Retina (tissue), 1 donor: ENCODE measurements around the gene CYP24A1.
A peak's percentile ranks its signal among the peaks of the same experiment; 100 is the strongest.

Experiments
- DNase-seq: peaks from one replicate; pipeline ENCODE4 v3.0.0-alpha.2; 2016

CYP24A1 gene

GRCh38 chr20:54172856-54173652, 732 bp downstream of the CYP24A1 start:
- peak; percentile 87 for DNase-seq

- no peak for DNase-seq
Observed at GRCh38 chr20:54172532-54172855, 1.3 kb downstream of the CYP24A1 start.

- no peak for DNase-seq
Observed at GRCh38 chr20:54170963-54171362, 2.8 kb downstream of the CYP24A1 start.

GRCh38 chr20:54170026-54170471, 3.7 kb downstream of the CYP24A1 start:
- no peak for DNase-seq

GRCh38 chr20:54168961-54169862, 4.6 kb downstream of the CYP24A1 start:
- no peak for DNase-seq

DNA sequence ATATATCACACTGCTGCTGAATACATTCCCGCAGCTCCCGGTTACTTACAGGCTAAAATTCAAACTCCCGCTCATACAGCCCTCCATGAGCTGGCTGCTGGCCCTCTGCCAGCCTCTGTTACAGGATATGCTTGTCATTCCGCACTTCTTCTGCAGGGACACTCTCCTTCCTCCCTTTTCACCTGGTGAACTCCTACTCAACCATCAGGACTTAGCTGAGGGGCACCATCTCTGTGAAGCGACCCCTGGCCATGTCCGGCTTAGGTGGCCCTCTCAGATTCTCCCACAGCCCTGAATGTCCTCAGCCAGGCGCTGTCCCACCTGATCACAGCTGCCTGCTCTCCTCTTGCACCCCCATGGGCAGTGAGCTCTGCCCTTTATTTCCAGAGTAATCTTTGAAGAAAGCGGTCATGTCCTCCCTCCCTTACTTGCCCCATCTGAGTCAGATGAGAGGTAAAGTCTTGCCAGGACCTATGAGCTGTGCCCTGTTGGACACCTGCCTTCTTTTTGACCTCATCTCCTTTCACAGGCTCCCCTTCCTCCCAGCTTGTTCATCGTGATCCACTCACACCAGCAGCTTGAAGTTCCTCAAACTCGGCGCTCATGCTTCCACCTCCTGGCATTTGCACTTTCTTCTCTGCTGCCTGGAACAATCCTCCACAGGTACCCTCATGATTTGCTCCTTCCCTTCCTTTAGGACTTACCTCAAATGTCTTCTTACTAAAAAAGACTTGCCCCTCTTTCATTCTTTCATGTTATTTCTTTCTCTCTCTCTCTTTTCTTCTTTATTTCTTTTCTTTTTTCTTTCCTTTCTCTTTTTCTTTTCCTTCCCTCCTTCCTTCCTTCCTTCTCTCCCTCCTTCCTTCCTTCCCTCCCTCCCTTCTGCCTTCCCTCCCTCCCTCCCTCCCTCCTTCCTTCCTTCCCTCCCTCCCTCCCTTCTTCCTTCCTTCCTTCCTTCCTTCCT, 5.6 kb downstream of the CYP24A1 start:
- no peak for DNase-seq

DNA sequence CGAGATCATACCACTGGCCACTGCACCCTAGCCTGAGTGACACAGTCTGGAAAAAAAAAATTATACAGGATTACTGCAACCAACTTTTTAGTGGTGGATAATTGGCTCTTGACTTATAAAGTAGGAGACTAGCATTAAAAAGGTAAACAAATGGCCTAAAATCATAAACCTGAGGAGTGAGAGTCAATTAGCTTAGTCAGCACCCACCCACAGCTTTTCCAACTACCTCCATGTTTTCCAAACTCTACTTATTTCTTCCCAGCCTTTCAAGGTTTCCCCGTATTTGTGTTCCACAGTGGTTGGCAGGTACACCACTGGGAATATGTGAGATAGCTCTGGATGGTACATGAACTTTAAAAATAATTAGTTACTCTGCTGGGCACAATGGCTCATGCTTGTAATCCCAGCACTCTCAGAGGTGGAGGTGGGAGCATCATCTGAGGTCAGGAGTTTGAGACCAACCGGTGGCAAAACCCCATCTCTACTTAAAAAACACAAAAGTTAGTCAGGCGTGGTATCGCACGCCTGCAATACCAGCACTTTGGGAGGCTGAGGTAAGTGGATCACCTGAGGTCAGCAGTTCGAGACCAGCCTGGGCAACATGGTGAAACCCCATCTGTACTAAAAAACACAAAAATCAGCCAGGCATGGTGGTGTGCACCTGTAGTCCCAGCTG, 6.7 kb downstream of the CYP24A1 start:
- no peak for DNase-seq

GRCh38 chr20:54165803-54166202, 8.0 kb downstream of the CYP24A1 start:
- no peak for DNase-seq

DNA sequence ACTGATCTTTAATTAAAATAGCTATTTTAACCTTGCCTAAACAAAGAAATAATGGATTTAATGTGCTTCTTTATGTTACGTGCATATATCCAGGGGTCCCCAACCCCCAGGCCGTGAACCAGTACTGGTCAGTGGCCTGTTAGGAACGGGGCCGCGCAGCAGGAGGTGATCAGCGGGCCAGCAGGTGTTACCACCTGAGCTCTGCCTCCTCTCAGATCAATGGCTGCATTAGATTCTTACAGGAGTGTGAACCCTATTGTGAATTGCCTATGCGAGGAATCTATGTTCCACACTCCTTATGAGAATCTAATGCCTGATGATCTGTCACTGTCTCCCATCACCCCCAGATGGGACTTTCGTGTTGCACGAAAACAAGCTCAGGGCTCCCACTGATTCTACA, 8.8 kb downstream of the CYP24A1 start:
- no peak for DNase-seq

GRCh38 chr20:54163402-54163801, 10.4 kb downstream of the CYP24A1 start:
- no peak for DNase-seq

DNA sequence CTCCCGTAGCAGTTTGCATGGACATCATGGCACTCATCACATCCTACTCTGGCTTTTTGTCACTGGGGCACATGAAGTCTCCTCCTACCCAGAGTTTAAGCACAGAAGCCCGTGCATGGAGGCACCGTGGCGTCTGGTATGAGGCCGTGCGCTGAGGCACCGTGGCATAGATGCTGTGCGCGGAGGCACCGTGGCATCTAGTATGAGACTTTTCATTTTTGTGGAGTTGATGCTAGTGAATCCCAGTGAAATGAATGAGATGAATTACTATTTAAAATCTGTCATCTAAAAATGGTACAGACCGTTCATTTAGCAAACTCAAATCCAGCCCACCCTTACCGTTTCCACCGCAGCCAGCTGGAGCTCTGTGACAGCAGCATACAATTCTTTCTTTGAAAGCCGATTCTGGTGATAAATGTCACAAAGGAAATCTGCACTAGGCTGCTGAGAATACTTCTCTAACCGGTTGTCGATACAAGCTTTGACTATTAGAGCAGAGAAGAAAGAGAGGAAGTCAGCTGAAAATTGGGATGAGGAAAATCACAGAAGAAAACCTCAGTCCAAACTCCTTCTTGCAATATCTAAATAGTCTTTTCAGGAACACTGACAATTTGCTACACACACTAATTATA, 11.3 kb downstream of the CYP24A1 start:
- no peak for DNase-seq

DNA sequence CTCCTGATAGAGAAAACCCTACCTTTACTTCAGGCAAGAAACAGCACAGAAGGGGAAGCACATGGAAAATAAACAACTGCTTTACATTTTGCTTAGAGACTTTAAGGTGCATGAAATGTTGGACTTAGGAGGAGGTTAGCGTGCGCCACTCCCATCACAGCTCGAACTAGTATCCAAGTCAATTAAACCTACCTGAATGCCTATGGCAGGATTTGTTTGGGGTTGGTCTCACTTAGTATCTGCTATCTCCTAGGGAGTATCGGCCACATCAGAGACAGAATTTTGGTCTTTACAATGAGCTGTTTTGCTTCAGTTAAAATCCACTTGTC, 12.0 kb downstream of the CYP24A1 start:
- no peak for DNase-seq

DNA sequence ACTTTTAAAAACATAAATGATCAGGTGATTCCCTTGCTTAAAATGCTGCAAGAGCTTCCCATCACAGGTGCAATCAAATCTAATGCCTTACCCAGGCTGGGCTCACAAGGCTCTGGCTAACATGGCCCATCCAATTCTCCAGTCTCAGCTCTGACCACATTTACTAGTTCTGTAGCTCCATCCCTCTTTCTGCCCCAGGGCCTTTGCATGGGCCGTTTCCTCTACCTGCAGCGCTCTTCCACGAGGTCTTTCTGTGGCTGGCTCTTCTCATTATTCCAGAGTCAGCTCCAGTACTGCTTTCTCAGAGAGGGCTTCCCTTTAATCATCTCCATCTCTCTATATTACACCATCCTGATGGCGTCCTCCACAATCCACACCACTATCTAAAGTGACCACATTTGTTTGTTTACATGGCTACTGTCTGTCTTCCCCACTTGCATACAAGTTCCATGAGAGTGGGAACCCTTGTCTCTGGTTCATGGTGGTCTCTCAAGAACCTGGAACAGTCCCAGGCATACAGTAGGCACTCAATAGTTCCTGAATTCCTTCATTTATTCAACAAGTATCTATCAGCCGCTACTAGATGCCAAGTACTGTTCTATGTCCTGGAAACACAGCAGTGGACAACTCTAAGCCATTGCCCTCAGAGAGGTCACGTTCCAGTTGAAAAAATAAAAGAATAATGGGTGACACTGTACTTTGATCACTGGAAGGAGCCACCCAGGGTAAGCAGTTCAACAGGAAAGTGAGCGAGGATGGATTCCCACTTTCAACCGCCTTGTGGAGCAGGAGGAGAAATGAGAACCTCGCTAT, 12.6 kb downstream of the CYP24A1 start:
- no peak for DNase-seq

DNA sequence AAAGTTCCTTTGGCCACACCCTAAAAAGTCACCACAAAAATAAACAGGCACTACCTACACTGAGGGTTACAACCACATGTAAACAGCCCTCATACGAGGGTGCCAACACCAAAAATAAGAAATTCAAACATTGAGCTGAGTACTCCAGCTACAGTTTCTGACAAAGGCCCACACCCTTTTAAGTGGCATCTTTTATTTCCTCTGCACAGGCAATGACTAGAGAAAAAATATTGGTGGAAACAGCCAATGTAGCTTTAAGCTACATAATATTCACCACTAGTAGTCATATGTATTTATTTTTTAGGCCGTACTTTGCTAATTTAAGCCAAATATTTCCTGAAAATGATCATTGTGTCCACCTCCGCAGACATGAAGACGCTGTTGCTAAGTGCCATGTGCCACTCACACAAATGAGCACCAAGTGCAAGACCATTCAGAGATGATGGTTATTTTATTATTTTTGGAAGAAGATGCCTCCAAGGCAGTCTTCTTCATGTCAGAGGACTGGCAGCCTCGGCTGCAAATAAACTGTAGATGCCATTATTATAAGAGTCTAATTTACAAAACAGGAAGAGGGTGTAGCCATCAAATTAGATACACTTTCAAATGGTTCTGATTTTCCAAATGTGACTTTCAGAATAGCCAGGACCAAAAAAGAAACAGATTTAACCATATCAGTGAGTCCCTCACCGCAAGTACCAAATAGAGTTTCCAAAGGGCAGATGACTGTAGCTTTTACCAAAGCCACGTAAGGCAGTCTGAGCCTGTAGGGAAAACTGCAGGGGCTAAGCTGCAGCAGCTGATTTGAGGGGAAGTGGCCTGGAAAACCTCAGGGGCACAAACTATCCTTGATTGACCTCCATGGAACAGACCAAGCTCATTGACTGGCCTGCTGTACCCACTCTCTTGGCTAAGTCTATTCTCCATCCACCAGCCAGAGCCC, 13.4 kb downstream of the CYP24A1 start:
- no peak for DNase-seq

DNA sequence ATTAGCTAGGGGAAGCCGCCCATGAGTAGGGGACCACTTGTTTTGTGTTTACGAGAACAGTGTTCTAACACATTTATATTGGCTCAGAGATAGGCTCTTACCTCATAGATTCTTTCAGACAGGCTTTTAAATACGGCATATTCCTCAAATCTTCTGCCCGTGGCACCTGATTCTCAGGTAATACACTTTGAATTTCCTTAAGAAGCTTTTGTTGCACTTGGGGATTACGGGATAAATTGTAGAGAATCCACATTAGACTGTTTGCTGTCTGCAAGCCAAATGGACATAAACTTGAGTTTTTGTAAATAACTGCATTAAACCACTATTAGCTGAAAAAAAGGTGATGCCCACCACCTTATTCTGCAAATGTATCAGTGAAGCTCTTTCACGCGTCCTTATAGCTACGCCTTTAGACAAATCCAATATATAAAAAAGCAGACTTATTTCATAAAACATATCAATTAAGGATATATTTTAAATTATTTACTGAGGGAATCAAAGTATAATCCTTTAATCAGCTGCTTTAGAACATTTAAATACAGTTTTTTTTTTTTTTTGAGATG, 14.8 kb downstream of the CYP24A1 start:
- no peak for DNase-seq

- no peak for DNase-seq
Observed at GRCh38 chr20:54158226-54158625, 15.6 kb downstream of the CYP24A1 start.

DNA sequence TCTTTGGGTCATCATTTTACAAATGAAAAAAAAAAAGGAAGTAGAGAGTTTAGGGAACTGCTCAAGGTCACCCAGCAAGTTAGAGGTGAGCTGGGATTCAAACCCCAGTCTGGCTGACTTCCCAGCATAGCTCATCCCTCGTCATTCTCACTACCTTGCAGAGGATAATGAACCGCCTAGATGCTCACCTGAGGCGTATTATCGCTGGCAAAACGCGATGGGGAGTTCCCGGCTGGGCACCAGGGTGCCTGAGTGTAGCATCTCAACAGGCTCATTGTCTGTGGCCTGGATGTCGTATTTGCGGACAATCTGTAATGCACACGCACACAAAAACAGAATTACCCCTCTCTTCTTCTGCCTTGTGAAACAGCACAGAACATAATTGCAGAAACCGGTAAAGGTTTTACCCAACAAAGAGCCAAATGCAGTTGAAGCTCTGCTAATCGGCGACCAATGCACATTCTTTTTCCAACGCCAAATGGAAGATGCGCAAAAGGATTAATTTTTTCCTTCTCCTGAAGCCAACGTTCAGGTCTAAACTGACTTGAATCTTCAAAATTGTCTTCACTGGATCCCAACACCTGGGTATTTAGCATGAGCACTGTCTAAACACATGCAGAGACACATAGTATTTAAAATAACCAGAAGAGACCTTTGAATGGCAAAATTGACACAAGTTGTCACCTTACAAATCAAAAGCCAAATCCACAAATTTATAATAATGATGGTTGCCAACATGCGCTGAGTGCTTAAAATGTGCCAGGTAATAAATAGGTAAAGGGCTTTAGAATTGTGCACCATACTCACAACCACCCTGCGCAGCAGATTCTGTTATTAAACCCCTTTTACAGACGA, 16.6 kb downstream of the CYP24A1 start:
- no peak for DNase-seq

- DNase-seq: no peak
Observed at GRCh38 chr20:54156522-54156921, 17.3 kb downstream of the CYP24A1 start.
